ENCODE data around the gene CYP4V2.

The CYP4V2 gene

DNA sequence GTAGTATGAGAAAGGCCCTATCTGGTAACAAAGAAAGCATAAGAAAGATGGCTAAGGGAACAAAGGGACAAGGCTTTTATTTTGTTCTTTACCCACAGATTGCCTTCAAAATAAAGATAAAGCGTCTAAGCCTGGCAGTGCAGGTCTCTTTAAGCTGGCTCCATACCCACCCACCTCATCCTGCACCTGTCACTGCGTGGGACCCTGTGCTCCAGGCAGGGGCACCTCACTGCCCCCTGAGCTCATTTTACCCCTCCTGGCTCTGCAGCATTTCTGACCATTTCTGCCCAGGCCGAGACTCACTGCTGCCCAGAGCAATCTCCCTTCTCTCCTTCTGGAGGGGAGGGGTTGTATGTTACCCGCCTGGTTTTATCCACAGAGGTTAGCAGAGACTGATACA, 1.7 kb upstream of the CYP4V2 start:
- DNase-seq (ENCODE audit: low spot score), result no peak

DNA sequence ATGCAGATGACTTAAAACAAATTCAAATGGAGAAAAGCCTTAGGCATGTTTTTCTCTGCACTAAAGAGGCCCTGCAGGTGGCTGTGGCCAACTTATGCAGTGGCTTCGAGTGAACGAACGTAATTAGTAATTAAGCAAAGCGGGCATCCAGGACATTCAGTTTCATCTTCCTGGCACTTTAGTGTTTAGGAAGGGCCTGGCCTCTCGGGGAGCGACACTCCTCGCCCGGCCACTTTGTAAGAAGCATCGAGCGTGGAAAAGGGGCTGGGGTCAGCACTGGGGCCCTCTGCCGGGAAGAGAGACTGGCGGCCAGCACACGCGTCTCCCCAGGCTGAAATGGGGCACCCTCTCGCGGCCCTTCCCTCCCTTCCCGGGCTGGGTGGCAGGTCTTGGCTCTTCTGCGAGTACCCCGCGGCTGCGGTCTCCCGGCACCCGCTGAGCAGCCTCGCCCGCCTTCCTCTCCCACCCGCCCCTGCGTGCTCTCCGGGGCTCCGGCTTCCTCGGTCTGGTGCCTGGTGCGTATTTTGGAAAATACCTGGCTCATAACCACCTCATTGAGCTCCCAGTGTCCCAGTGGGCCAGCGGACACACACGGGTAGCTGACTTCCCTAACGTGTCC, 677 bp upstream of the CYP4V2 start:
- peak; percentile 46 for DNase-seq (ENCODE audit: low spot score)

DNA sequence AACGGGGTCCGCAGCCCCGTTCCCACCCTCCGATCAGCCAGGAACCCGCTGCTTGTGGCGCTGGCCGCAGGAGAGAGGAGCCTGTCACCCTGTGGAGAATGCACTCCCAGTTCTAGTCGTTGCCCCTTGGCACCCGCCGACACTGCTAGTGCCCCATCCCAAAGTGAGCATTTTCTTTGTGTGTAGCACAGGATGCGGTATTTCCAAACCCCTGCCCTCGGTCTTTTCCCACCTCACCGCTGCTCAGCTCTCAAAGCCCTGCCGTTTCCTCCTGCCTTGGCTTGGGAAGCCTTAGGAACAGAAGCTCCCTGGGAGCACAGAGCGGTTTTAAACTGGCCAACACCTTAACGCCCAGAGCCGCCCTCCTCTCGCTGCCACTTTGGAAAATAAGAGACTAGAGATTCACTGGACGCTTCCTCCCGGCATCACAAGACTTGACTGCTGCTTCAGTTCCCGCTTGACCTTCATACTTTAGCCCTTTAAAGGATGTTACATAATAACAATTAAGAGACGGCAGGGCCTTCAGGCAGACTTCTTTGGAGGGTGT, 772 bp downstream of the CYP4V2 start:
- peak; percentile 67 for DNase-seq (ENCODE audit: low spot score)

DNA sequence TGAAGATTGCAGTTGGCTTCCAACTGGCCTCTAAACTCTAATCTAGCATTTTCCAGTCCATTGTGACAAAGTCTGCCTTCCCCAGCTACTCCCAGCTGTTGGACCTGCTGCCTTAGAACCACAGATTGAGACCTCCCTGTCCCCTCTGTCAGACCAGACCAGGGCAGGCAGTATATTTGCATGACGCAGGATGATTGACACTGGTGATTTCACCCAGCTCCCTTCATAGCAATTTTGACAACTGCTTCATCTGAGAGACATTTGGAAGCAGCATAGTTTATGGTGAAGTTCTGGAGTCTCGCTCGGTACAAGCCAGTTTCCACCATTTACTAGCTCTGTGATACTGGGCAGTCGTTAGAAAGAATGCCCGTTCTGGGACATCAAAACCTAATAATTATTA, 2.5 kb downstream of the CYP4V2 start:
- no peak for DNase-seq (ENCODE audit: low spot score)

DNA sequence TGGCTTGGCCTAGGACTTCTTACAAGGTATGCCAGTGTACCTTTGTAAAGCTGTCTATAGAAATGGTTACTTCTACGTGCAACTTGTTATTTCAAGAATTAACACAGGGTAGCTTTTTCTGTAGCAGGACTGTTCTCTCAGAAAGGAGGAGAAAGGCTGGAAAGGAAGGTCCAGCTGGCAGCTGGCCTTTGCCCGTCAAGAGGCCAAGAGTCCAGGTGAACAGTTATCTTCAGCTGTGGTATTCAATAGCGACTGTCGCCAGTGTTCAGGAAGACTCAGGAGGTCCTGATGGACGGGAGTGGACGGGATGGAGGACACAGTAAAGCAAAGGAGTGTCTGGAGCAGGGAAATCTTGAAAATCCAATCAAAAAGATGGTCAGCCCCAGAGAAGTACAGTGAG, 4.7 kb downstream of the CYP4V2 start:
- no peak for DNase-seq (ENCODE audit: low spot score)

DNA sequence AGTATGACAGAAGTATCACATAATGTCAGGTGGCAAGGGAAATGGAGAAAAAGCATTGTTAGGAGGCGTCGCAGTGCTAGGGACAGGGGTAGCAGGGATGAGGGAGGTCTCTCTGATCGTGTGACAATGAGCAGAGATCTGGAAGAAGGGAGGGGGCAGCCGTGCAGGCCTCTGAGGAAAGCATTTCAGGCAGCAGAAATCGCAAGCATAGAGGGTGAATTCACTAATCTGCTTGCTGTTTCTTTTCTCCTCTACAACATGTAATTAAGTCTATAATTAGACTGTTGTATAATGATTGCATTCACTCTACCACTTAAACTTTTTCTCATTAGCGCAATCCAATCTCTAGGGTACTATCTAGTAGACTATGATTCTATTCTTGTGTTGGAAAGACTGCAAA, 9.1 kb downstream of the CYP4V2 start:
- no peak for DNase-seq (ENCODE audit: low spot score)

DNA sequence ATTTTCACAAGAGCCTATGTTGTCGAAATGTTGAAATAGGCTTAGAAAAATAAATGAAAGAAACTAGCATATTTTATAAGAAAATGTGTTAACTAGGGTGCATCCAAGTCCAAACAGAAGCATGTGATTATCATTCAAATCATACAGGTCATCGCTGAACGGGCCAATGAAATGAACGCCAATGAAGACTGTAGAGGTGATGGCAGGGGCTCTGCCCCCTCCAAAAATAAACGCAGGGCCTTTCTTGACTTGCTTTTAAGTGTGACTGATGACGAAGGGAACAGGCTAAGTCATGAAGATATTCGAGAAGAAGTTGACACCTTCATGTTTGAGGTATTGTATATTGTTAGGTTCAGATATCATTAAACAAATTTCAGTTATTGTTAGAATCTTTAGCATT, 9.6 kb downstream of the CYP4V2 start:
- no peak for DNase-seq (ENCODE audit: low spot score)

DNA sequence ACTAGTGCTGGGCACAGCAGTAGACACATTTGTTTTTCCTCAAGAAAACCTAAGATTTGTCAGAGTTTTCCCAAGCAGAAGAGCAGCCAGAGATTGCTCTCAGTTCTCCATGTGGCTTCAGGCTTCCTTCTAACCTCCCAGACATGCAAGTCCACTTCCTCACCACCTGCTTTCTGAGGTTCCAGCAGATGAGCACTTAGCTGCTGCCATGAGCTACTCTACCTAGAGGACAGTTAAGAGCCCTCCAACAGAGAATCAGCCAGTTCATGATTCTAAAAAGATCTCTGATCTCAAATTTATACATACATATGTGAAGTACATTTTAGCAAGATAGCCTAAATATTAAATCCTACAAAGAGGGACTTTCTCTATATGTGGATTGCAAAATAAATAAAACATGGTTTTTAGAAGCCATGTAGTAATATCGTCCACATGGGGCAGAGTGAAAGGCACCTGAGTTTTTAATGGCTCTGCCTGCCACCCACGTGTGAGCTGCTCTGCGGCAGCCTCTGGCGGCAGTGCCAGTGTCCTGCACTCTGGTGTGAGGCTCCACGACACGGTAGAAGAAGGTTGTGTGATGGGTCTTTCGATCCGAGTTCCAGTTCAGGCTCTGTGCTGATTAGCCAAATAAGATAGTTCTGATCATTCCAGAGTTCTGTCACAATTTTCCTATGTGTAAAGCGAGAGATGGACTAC, 10.3 kb downstream of the CYP4V2 start:
- DNase-seq (ENCODE audit: low spot score), result peak; percentile 81

DNA sequence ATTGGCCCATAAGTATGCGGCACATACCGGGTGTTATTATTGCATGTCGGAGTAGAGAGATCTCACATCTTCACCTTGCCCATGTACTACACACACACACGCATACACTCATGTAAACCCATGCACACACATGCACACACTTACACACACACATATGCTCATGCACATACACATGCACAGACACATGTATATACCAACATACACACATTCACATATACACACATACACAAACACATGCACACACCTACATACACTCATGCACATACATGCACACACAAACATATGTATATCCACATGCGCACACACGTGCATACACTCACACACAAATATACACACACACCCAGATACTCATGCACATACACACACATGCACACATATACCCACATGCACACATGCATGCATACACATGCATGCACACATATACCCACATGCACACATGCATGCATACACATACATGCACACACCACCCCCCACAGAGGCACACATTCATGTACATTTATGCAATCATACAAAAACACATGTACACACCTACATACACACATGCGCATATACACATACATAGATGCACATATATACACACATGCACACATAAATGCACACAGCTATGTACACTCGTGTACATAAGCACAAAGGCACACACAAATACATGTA, 11.2 kb downstream of the CYP4V2 start:
- DNase-seq (ENCODE audit: low spot score), result no peak

DNA sequence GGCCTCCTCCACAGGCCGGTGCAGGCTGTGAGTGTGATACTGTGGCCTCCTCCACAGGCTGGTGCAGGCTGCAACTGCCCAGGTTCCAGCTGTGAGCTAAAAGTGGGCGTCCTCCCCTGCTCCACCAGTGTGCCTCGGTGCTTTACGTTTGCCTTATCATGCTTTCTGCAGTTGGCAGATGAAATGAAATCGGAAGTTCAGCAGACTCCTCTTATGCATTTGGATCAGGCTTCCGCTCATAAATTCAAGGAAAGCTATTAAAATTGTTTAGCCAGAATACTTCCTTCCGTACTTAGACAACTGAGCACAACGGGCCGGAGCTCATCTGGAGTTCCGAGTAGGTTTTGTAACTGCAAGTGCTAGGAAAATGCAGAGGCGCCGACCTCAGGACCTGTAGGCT, 12.0 kb downstream of the CYP4V2 start:
- DNase-seq (ENCODE audit: low spot score), result no peak

DNA sequence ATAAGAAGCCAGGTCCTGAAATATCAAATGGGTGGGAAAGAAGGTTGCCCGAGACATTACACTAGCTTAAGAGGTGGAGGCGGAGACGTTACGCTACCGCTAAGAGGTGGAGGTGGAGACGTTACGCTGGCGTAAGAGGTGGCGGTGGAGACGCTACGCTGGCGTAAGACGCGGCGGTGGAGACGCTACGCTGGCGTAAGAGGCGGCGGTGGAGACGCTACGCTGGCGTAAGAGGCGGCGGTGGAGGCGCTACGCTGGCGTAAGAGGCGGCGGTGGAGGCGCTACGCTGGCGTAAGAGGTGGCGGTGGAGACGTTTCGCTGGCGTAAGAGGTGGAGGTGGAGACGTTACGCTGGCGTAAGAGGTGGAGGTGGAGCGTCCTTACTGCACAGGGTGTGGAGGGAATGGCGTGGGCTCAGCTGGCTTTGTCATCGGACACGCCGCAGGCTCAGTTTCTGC, 12.8 kb downstream of the CYP4V2 start:
- DNase-seq (ENCODE audit: low spot score), result no peak

DNA sequence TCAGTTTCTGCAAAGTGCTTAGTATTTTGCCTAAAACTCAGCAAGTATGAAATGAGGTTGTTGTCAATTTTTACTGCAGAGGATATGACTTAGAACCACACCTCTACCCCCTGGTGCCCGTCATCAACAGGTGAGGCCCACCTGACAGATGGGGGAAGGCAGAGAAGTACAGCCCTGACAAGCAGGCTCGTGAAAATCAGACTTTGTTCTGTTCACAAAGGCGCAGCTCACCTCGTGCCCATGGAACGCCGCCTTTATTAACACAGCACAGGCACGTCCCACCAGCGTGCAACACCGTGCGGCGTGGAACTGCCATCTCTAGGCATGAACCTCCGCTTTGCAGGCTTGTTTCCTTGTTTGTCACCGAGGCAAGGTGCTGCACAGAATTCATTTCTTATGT, 13.3 kb downstream of the CYP4V2 start:
- DNase-seq (ENCODE audit: low spot score), result no peak

DNA sequence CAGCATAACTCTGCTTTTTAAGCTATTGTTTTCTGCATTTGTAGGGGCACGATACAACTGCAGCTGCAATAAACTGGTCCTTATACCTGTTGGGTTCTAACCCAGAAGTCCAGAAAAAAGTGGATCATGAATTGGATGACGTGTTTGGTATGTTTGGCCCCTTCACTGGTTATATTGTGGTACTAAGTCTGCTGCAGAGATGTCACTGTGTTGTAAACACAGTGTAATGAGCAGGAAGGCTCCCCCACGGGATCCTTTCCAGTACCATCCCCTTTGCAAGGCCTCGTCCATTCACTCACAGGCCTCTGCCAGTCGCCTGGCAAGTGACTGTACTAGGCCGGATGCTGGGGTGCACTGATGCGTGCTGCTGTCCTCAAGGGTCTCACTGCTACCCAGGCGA, 13.8 kb downstream of the CYP4V2 start:
- DNase-seq (ENCODE audit: low spot score), result no peak

DNA sequence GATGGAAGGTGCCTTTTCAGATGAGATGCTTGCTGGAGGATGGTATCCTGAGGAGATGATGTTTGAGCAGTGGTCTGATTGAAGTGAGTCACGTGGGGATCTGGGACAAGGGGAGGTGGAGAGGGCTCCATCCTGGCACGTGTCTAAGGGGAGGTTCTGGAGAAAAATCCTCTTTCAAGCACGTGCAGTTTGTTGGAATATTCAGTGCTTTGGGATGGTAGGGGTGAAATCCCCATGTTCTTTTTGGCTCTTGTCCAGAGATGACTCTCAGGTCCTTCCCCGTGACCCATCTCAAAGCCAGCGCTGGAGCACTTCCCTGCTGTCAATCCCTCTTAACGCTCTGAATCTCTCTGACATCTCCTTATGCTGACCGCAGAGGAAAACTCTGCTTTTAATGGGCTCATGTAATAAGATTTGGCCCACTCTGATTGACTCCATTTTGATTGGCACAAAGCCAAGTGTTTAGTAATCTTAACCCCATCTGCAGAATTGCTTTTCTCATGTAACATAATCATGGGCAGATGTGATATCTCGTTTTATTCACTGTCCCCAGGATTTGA, 25.2 kb downstream of the CYP4V2 start:
- no peak for DNase-seq (ENCODE audit: low spot score)

DNA sequence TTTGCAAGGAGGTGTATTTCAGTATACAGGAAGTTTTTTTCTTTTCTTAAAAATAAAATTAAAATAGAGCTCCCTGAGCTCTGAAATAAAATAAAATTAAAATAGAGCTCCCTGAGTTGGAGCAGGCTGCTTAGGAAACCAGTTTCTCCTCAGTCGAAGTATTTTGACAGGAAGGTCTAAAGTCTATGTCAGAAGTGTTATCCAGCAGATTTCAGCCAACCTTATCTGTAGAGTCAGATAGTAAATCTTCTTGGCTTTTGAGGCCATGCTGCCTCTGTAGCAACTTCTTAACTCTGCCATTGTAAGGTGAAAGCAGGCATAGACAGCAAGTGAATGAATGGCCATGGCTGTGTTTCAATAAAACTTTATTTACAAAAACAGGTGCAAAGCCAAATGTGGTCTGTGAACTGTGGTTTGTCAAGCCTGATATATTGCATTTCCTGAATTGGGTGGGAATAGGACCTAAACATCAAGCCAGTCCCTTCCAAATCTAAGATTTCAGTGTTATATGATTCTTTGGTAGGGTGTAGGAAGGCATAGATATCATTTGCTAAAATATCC, 26.4 kb downstream of the CYP4V2 start:
- DNase-seq (ENCODE audit: low spot score), result no peak

DNA sequence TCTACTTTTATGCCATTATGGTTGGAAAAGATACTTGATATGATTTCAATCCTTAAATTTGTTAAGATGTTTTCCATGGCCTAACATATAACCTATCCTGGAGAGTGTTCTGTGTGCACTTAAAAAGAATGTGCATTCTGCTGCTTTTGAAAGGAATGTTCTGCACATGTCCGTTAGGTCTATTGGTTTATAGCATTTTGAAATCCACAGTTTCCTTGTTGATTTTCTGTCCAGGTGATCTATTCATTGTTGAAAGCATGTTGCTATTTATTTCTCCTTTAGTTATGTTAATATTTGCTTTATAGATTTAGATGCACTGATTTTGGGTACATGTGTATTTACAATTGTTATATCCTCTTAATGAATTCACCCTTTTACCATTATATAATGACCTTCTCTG, 30.3 kb downstream of the CYP4V2 start:
- DNase-seq (ENCODE audit: low spot score), result no peak

DNA sequence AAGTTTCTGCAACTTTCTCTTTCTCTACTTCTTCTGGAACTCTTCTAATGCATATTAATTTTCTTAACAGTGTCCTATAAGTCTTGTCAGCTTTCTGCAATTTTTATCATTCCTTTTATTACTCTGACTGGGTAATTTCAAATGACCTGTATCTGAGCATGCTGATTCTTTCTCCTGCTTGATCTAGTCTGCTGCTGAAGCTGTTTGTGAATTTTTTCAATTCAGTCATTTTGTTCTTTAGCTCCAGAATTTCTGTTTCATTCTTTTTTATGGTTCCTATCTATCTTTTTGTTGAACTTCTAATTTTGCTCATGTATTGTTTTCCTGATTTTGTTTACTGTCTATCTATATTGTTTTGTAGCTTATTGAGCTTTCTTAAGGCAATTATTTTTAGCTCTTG, 34.5 kb downstream of the CYP4V2 start:
- DNase-seq (ENCODE audit: low spot score), result no peak

DNA sequence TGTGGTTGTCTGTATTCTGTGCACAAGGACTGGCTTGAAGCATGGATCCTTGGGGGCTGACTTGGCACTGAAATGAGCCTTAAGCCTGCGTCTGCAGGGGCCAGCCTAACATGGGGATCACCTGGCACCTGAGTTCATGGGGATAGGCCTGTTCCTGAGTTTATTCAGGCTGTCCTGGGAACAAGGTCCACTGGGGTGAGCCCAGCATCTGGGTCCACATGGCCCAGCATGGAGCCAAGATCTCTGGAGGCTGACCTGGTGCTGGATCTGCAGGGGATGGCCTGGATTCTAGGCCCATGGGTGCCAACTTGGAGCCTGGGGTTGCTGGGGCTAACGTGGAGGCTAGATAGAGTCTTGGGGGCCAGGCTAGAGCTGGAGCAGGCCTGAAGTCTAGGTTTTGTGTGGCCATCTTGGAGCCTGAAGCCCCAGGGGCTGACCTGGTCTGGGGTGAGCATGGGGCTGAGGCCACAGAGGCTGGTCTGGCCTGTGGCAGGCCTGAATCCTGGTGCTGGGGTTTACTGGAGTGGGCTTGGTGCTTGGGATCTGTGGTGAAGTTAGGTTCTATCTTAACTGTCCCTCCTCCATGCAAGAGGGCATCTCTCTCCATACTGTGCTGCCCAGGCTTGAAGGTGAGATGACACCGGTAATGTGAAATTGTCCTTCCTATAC, 35.3 kb downstream of the CYP4V2 start:
- DNase-seq (ENCODE audit: low spot score), result no peak

DNA sequence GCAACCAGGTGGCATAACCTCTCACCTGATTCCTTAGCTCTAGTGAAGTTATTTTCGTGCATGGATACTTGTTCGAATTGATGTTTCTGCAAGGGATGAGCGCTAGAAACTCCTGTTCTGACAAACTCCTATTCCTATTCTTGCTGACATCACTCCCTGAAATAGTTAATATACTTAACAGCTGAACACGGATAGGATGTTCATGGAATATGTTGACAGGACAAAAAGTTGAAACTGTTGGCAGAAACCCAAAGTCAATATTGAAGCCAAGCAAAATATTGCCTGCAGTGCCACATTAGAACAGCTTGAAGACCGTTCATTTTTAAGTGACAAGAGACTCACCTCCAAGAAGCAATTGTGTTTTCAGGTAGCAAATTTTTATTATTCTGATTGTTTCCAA, 35.9 kb downstream of the CYP4V2 start, which contains the start of gene KLKB1:
TSS of gene KLKB1 (plus strand) at position 287 of the 400 bp plus-strand sequence. CDS start 689 bp downstream, outside the sequence.
- DNase-seq (ENCODE audit: low spot score), result no peak

DNA sequence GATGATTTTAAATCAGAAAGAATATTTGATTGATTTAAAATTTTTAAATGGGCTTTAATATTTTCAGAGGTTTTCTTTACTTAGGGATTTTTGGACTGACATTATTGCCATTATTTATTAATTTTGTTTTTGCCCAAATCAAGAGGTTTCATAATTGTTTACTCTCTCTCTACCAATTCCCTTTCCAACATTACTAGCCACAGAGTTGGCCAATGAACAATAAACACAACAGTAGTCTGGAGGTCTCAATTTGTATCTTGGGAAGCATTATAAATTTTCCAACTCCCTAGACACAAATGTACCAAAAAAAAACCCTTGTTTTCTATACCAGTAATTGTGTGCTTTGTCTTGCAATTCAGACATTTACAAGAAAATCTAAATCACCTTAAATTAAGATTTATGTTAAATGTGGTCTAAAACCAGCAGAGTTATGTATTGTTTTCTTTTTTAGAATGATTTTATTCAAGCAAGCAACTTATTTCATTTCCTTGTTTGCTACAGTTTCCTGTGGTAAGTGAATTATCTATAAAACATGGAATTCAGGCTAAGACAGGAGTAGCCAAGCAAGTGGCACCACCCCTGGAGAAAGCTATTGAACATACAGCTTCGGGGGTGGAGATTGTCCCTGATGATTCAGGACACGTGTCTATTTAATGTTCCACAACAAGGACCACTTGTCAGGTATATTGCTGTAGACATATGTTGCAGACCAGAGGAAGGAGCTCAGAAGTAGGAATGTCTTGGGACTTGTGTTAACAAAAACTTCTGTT, 36.6 kb downstream of the CYP4V2 start:
- DNase-seq (ENCODE audit: low spot score), result no peak

DNA sequence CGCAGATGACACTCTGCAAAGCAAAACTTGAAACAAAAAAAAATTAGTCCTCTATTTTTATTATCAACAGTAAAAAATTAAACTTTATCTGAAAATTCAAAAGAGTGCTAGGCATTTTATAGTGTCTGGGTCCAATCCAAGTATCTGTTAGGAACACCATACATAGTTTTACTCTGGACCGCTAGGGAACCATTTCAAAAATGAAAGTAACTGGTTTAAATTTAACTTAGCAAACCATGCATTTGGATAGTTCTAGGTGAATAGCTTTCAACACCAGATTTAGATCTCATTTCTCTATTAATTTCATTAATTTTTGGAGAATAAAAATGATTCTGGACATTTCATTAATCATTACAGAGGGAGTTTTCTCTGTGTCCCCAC, 37.1 kb downstream of the CYP4V2 start:
- no peak for DNase-seq (ENCODE audit: low spot score)
